IPS-18c (cell line): ENCODE measurements around the gene NMUR1.
A peak's percentile ranks its signal among the peaks of the same experiment; 100 is the strongest.
"Not testable (repeated sequence)": the region's sequence is repeated elsewhere in the genome, so short reads cannot be mapped to it uniquely, and the experiment has no call there.

Source experiments
- H3K4me3 ChIP-seq: 2 replicates; pipeline ENCODE4 v1.7.0; 2013; ENCODE audit warnings: low read depth, mild to moderate bottlenecking, low read length, moderate library complexity; ENCODE audit not compliant: insufficient read depth
- H3K9me3 ChIP-seq: one replicate; pipeline ENCODE4 v1.6.1; 2013; ENCODE audit warnings: mild to moderate bottlenecking, low read length, moderate library complexity; ENCODE audit not compliant: control insufficient read depth, insufficient read depth

NMUR1 gene

GRCh38 chr2:231530099-231531011, at the start of gene NMUR1:
Gene NMUR1 (minus strand): TSS chr2:231530445. CDS start chr2:231530361, 84 bp downstream.
- H3K4me3 ChIP-seq, result peak within 1 kb of the TSS; percentile 47
- H3K9me3 ChIP-seq, result peaks cover 3% of the 10 kb centered on the region

- H3K4me3 ChIP-seq, result no peak overlapping the region
- no peaks in the 10 kb centered on the region for H3K9me3 ChIP-seq
Measured at GRCh38 chr2:231579560-231579959, 49.3 kb upstream of the NMUR1 start.

DNA sequence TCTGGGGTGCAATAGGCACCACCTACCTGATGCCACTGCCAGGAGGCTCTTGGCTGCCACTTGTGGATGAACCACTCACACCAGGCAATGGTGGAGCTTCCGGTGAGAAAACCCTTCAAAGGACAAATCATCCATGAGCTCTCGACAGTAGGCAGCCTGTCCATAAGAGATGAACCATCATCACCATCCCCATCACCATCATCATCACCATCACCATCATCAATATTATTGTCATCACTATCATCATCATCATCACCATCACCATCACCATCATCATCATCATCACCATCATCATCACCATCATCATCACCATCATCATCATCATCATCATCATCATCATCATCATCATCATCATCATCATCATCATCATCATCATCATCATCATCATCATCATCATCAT, 48.4 kb upstream of the NMUR1 start:
- not testable (repeated sequence) for H3K9me3 ChIP-seq

DNA sequence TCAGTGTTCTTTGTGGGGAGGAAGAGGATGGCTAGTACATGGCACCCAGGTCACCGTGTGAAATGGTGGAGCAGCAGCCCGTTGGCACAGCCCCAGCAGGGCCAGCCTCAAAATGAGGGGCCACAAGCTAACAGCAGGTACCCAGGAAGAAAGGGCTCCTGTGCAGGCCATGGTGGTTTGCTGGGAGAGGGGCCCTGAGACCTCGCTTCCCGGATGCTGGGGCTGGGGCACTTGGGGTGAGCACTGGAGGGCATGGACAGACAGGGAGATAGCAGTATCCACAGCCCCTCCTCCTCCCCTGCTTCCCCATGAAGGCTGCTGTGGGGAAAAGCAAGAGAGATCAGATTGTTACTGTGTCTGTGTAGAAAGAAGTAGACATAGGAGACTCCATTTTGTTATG, 46.2 kb upstream of the NMUR1 start:
- no peak overlapping the region; the same call in 1 of the 2 replicates for H3K4me3 ChIP-seq

More for the DNA sequence above, 48.4 kb upstream of the NMUR1 start:
- H3K4me3 ChIP-seq, result not testable (repeated sequence)

DNA sequence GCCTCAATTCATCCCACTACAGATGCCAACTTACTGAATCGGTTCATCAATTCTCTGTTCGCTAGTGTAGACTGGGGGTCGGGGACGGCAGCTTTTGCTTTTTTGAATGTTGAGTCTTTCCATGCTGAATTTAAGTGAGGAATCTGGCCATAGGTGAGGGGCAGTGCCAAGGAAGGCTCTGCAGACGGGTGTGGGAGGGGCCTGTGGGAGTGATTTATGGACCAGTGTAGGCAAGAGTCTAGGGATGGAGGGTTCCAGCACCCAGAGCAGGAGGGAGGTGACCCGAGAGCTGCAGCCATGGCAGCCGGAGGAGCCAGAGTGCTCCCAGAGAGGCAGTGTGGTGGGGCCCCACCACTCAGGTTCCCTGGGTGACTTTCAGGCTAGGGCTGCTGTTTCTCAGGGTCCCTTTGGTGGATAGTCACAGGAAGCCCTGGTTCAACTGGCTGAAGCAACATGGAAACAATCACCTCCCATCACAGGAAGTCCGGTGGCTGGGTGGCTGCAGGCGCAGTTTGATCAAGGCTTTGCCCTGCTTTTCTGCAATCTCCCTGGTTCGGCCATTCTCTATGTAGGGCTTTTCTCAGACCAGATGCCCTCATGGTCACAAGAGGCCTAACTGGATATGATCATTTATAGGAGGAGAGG, 45.5 kb upstream of the NMUR1 start:
- H3K9me3 ChIP-seq, result no peaks in the 10 kb centered on the region
- H3K4me3 ChIP-seq, result no peak overlapping the region

More for the DNA sequence above, 46.2 kb upstream of the NMUR1 start:
- H3K9me3 ChIP-seq, result no peaks in the 10 kb centered on the region

GRCh38 chr2:231573698-231574421, 43.6 kb upstream of the NMUR1 start:
- no peak overlapping the region for H3K4me3 ChIP-seq
- no peaks in the 10 kb centered on the region for H3K9me3 ChIP-seq

- H3K9me3 ChIP-seq, result no peaks in the 10 kb centered on the region
- no peak overlapping the region for H3K4me3 ChIP-seq
Measured at GRCh38 chr2:231573096-231573495, 42.9 kb upstream of the NMUR1 start.

DNA sequence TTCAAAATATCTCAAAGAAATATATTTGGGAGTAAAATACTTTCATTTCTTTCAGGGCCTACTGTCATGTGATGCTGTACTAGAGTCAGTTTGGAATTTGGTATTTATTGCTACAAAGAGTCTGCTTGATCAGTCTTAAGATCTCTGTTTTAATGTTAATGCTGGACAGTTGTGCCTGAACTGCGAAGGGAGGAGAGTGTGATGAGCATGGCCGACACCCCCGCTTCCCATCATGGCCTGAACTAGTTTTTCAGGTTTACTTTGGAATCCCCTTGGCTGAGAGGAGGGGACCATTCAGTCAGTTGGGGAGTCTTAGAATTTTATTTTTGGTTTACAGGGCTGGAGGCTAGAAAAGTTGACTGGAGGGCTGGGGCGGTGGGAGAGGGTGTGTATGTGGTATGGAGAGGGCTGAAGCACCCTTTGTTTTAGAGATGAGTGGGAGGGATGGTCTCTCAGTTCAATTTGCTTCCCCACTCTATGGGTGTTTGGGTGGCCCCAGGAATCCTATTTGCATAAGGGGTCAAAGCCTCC, 41.5 kb upstream of the NMUR1 start:
- H3K9me3 ChIP-seq, result peaks cover 2% of the 10 kb centered on the region
- no peak overlapping the region for H3K4me3 ChIP-seq

- H3K4me3 ChIP-seq, H3K9me3 ChIP-seq: not testable (repeated sequence)
Measured at GRCh38 chr2:231570915-231571314, 40.7 kb upstream of the NMUR1 start.

DNA sequence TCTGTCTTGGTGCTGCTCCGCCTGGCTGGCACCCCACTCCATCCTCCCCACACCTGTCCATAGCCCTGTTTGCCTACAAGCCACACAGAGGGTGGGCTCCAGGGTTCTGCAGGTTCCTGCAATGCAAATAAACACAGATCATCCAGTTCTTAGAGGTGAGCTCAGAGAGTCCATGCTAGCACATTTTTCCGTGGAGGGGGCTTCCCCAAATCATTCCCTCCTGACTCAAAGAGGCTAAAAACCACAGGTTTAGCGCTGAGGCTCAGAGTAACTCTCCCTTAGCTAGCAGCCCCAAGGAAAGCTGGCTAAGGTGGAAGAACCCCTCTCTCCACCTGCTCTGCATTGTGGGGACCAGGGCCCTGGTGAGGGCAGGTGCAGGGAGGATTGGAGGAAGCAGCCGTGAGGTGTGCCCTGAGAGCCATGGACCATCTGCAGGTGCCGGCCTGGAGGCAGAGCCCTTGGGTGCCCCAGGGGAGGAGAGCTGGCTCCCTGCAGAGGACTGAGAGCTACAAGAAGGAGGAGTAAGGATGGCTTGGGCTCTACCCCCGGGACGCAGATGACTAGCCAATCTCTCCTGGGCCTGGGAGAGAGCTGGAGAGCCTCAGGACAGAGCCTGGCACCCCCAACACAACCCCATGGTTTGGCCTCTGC, 38.7 kb upstream of the NMUR1 start:
- H3K9me3 ChIP-seq, result peaks cover 8% of the 10 kb centered on the region
- no peak overlapping the region for H3K4me3 ChIP-seq

GRCh38 chr2:231568098-231568784, 38.0 kb upstream of the NMUR1 start:
- H3K9me3 ChIP-seq, result peaks cover 8% of the 10 kb centered on the region
- no peak overlapping the region for H3K4me3 ChIP-seq

- peaks cover 8% of the 10 kb centered on the region for H3K9me3 ChIP-seq
- no peak overlapping the region for H3K4me3 ChIP-seq
Measured at GRCh38 chr2:231567159-231567558, 36.9 kb upstream of the NMUR1 start.

GRCh38 chr2:231565887-231566594, 35.8 kb upstream of the NMUR1 start:
- H3K9me3 ChIP-seq, result peaks cover 8% of the 10 kb centered on the region

GRCh38 chr2:231563378-231563961, 33.2 kb upstream of the NMUR1 start:
- Histone ChIP-seq H3K4me3 (no peak overlapping the region), H3K9me3 (peaks cover 8% of the 10 kb centered on the region)

More at GRCh38 chr2:231565887-231566594, 35.8 kb upstream of the NMUR1 start:
- H3K4me3 ChIP-seq, result no peak overlapping the region

- Histone ChIP-seq H3K9me3 (no peaks in the 10 kb centered on the region), H3K4me3 (no peak overlapping the region)
Measured at GRCh38 chr2:231557571-231558217, 27.4 kb upstream of the NMUR1 start.
